ENCODE measurements around the gene MCF2L2.
A peak's percentile ranks its signal among the peaks of the same experiment; 100 is the strongest.

MCF2L2 gene

DNA sequence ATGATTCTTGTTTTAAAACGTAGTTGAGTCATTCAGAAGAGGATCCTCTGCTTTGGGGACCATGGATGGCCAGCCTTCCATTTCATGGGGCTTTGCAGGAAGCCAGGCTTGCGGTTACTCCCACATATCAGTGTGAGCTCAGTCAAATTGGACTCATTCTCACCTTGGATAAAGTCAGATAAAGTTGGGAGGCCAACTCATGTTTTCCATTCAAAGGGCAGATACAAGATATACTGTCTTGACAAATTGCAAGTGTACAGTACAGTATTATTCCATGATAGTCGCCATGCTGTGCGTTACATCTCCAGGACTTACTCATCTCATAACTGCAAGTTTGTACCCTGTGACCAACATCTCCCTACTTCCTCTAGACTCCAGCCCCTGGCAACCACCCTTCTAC is 200.8 kb downstream of the MCF2L2 start:
- no peak for DNase-seq

DNA sequence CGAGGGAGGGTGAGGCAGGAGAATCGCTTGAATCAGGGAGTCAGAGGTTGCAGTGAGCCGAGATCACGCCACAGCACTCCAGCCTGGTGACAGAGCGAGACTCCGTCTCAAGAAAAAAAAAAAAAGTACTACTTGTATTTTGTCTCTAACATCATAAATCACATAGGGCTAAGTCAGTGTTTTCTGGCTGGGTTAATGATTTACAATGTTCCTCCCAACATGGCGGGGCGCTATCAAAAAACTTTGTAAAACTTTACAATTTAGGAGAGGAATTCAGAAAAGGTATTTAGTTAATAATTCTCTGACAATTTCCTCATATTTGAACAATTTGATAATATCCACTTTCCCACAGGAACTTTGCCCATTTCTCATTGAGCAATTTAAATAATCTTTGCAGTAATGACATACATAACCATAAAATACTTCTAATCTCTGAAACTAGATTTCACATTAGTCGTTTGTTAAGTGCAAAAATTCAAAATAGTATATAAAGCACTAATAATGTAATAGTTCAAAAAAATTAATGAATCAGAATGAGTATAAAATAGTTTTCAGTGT is 202.0 kb downstream of the MCF2L2 start:
- DNase-seq: no peak

DNA sequence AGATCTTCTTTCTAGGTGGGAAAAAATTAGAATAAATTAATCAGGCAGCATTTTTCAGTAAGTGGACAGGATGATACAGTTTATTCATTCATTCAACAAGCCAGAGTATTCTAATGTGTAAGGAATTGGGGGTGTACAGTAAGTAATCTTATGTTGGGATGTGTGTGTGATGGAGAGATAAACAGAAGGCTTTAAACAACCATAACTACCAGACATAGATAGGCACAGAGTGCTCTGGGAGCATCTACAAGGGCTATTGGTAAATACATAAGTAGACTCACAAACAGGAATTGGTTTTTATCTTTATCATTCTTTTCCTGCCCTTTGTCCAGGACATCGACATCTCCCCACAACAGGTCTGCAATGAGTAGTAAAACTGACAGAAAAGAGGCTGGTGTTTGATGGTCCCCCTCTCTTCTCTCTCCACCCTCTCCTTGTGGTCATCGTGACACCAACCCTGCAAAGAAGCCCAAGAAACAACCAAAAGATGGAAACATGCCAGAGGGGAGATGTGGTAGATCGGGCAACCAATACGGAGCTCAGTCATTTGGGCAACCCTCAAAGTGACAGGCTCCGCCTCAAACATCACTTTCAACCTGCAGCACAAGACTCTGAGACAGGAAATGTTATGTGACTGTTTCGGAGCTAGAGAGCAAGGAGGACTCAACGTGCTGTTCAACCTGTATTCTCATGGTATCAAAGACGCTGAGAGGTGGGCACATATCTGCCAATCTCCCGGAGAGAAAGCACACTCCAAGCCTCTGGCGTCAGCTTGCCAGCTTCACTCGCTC is 204.0 kb downstream of the MCF2L2 start:
- DNase-seq: no peak

DNA sequence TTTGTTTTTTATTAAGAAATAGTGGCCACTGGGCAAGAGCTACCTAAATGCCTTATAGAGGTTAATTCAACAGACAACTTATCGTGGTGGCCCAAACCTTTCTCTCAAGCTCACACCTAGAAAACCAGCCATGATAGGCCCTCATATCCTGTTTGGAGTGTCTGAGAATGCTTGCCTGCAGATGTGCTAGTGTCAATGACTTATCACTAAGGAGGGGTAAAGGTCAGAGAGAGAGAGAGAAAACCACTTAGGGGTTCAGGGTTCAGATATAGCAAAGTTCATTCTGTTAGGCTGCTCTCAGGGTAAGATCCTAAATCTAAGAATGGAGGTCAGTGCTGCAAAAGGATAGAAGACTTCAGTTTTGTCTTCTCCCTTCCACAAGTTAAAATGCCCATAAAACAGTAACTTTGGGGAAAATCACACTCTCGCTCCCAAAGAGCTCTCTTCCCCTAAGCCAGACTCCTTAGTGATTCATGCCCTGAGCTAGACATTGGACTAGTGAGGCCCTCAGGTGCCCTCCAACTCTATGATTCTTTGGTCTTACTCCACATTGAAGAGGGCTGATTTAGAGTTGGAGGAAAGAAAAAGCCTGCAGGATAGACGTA is 205.7 kb downstream of the MCF2L2 start:
- no peak for DNase-seq

DNA sequence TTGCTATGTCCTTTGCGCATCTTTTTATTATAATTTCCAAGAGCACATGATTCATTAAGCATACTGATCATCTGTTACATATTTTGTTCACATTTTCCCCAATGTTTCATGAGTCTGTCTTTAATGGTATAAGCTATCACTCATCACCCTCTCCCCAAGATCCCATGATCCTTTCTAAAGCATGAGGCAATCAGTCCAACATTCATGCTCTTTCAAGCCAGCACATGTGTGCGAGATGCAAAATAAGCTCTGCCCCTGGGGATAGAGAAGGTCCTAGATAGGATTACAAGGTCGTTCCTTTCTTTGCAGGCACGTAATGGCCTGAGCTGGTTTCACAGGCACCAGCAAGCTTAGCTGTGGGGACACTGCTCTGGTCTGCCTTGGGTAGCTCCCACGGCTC is 207.6 kb downstream of the MCF2L2 start:
- no peak for DNase-seq

GRCh38 chr3:183218826-183219225 is 209.6 kb downstream of the MCF2L2 start:
- no peak for DNase-seq

GRCh38 chr3:183217548-183218332 is 210.7 kb downstream of the MCF2L2 start:
- DNase-seq: no peak

DNA sequence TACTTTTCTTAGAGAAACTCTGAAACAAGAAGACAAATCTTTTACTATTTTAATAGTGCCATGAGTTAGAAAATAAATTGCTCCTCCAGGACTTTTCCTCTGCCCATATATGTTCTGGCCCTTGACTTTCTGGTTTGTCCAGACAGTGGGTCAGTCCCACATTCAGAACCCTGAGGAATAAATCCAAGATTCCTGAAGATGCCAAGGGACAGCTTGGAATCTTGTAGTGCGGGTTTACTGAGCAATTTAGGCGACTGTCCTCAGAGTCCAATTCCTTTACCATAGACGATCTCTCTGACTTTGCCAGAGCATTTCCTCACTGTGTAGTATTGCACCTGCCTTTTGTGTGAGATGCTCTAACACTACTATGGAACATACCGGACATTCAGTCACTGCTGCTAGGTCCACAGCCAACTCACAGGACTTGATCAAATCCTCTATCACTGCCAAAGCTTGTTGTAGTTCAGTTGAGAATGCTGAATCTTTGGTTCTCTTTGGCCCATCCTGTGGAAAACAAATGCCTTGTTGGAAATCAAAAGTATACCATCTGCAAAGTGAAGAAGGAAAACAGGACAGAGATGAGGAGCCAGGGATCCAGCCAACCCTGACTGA is 212.7 kb downstream of the MCF2L2 start:
- DNase-seq: no peak

DNA sequence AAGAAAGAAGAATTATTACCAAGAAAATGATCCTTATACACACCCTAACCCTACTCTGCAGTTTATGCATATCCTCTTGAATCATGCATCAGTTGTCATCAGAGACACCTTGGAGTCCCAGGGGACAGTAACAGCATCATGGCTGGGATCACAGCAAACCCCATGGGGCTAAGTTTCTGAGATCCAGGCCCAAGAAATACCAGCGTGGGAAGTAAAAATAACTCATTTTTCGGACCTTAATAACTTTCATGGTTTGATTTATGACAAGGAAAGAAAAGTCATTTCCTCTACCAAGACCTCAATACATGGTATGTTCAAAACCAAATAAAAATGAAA is 214.2 kb downstream of the MCF2L2 start:
- DNase-seq: peak; percentile 32

- DNase-seq: no peak
These were observed 214.8 kb downstream of the MCF2L2 start for GRCh38 chr3:183213415-183214276.

DNA sequence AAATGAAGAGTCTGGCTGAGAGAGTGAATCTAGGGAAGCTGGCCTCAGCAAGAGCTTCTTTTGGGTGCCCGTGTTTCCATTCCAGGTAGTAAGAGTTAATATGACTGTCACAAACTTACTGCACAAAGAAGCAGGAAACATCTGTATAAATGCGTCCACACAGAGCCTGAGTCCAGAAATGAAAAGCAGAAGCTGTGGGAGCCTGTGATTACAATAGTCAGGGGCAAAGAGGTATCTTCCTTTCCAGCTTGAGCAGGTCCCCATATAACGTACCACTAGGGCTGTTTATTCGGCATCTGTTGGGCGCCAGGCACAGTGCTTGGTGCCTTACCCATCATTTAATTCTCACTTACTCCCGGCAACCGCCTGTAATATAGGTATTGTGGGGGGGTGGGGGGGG is 215.9 kb downstream of the MCF2L2 start:
- no peak for DNase-seq

DNA sequence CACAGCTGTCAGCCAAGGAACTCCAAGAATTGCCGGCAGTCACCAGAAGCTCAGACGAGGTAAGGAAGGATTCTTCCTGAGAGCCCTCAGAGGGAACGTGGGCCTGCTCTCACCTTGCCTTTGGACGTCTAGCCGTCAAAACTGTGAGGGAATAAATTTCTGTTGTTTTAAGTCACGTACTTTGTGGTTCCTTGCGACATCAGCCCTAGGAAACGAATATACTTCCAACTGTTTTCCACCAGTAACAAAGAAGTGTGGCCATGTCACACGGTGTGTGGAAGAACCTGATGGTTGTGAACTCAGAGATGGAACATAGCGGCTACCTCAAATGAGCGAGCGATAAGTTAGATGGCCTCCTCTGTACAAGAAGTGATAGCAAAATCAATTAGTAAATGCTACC is 216.3 kb downstream of the MCF2L2 start:
- DNase-seq: no peak

DNA sequence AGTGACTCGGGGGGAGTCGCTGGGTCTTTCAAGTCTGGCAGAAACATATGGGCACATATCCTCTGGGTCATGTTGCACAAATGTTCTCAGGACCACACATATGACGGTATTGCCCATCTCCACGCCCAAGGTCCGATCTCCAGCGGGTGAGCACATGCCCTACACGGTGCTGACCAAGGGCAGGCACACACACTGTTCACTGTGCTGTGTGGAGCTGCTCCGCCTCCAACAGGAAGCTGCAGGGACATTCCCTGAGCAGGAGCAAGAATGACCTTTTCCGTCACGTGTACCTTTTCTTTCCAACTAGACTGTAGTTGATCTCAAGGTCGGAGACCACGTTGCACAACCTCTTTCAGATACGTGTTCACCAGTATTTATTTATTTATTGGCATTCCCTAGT is 217.1 kb downstream of the MCF2L2 start:
- DNase-seq: no peak

DNA sequence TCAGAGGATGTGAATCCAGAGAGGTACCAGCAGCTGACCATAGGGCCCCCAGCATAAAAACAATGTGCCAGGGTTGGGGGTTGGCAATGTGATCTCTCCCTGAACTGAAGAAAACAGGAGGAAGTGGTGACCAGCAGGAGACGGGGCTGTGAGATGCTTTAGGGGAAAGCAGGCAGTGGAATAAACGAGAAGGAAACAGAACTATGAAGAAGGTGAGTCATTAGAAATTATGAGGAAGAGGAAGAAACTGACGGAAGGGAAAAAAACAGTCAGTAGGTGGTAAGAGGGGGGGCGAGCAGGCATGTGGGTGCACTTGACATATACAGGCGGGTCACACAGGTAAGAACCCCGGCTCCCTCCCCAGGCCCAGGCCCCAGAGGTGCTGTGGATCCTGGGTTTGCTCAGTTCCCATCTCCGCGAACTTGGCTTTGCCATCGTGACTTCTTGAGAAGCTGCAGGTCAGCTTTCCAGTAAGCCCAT is 217.5 kb downstream of the MCF2L2 start:
- no peak for DNase-seq

DNA sequence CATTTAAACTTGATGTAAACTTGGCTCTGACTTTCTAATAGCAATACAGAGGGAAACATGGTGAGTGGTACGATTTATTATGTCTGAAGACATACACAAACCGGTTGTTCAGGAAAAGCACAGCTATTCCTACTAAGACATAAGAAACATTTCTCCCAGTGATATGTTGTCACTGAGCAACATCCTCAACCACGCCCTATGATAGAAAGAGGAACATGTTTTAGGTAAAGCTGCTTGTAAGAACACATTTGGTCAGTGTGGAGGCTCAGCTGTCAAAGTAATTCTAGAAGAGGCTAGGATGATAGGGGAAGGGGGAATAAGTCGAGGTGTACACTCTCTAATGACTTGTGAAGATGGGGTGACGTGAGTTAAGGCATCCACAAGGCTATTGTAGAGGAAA is 218.1 kb downstream of the MCF2L2 start:
- DNase-seq: no peak

DNA sequence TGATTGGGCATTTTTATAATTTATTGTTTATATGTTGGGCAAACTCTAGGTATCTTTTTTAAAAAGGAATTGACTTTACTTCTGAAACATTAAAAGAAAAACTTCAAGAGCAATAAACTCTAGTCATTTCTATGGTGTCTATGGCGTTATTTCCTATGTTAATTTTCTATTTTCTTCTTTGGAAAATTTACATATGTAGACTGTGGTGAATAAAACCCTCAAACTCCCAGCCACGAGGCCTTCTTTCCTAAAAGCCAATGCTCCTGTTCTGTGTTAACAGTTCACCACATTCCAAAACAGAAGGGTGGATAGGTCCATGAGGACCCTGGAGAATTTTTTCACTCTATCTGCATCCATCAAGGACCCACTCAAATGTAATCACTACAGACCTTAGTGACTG is 219.6 kb downstream of the MCF2L2 start:
- no peak for DNase-seq

- DNase-seq: no peak
These were observed 220.2 kb downstream of the MCF2L2 start for GRCh38 chr3:183208260-183208659.

GRCh38 chr3:183203670-183204069 is 224.7 kb downstream of the MCF2L2 start:
- DNase-seq: no peak

DNA sequence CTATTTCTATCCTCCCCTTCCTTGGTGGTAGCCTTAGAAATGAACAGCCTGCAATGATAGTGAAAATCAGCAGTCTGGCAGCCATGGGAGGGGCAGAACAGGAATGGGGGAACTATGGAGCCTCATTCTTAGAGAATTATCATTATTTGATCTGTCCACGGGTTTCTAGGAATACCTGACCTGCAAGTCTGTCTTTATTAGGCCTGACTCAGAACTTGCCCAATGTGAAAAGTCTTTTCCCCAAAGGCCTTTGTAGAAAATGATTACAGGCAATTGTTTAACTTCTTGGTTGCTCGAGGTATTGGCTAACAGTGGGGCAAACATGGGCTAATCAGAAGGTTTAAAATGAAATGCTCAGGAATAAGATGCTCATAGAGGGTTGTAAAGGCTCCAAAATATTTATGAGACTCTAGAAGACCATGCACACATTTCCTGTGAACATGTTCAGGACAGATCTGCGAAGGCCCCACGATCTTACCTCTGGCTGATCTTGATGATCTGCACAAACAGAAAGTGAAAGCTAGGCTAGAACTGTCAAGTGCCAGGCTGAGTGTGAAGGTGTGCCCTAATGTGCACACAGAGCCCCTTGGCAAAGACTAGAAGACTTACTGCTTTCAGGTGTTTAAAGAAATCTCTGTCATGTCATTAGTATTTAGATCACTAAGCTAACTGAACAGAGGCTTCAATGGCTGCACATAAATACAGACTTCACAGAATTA is 226.3 kb downstream of the MCF2L2 start:
- no peak for DNase-seq

GRCh38 chr3:183198939-183199338 is 229.5 kb downstream of the MCF2L2 start:
- DNase-seq: no peak

DNA sequence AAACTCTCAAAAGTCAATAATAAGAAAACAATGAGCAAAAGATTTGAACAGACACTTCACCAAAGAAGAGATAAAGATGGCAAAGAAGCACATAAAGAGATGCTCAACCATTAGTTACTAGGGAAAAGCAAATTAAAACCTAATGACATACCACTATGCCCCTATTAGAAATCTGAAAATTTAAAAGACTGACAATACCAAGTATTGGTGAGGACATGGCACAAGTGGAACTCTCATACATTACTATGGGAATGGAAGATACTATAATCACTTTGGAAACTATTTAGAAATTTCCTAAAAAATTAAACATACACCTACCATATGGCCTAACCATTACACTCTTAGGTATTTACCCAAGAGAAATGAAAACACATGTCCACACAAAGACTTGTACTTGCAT is 230.7 kb downstream of the MCF2L2 start:
- no peak for DNase-seq

- no peak for DNase-seq
These were observed 233.2 kb downstream of the MCF2L2 start for GRCh38 chr3:183195266-183195665.

Data from NCI-H2171 (cell line).